KG1 (cell line): Measurements from ENCODE around the gene PIK3C2B.
A peak's percentile ranks its signal among the peaks of the same experiment; 100 is the strongest.
"Not testable (repeated sequence)": the region's sequence is repeated elsewhere in the genome, so short reads cannot be mapped to it uniquely, and the experiment has no call there.

Experiments
- DNase-seq: peaks from one replicate; lab custom pipeline; 2025; lab: John Stamatoyannopoulos, UW

Gene PIK3C2B

GRCh38 chr1:204494281-204495077, at the start of gene PIK3C2B:
TSS of gene PIK3C2B (minus strand) at chr1:204494805. CDS start at chr1:204469802, 25,003 bp downstream.
- DNase-seq, result peak; percentile 79

GRCh38 chr1:204544321-204544720, 49.7 kb upstream of the PIK3C2B start:
- no peak for DNase-seq

GRCh38 chr1:204541626-204542025, 47.0 kb upstream of the PIK3C2B start:
- DNase-seq, result no peak

- DNase-seq, result no peak
Observed at GRCh38 chr1:204532832-204533231, 38.2 kb upstream of the PIK3C2B start.

- DNase-seq, result no peak
Observed at GRCh38 chr1:204530932-204531331, 36.3 kb upstream of the PIK3C2B start.

GRCh38 chr1:204529371-204529895, 34.8 kb upstream of the PIK3C2B start:
- DNase-seq, result no peak

- no peak for DNase-seq
Observed at GRCh38 chr1:204528677-204529076, 34.1 kb upstream of the PIK3C2B start.

- DNase-seq, result no peak
Observed at GRCh38 chr1:204528241-204528640, 33.6 kb upstream of the PIK3C2B start.

GRCh38 chr1:204524986-204525385, 30.4 kb upstream of the PIK3C2B start:
- no peak for DNase-seq

GRCh38 chr1:204523605-204524215, 29.1 kb upstream of the PIK3C2B start:
- no peak for DNase-seq

GRCh38 chr1:204521941-204522521, 27.4 kb upstream of the PIK3C2B start:
- not testable (repeated sequence) for DNase-seq

- peak; percentile 11 for DNase-seq
Observed at GRCh38 chr1:204520834-204521709, 26.5 kb upstream of the PIK3C2B start.

- DNase-seq, result not testable (repeated sequence)
Observed at GRCh38 chr1:204517382-204517781, 22.8 kb upstream of the PIK3C2B start.

- peak; percentile 96 for DNase-seq
Observed at GRCh38 chr1:204516180-204516879, 21.7 kb upstream of the PIK3C2B start, which contains the start of gene MDM4. TSS of gene MDM4 (plus strand) at chr1:204516406. CDS start at chr1:204525519, 9,113 bp downstream.

- DNase-seq, result no peak
Observed at GRCh38 chr1:204514828-204515227, 20.2 kb upstream of the PIK3C2B start.

GRCh38 chr1:204513117-204513716, 18.6 kb upstream of the PIK3C2B start:
- DNase-seq, result peak; percentile 82

- no peak for DNase-seq
Observed at GRCh38 chr1:204511366-204511765, 16.8 kb upstream of the PIK3C2B start.

GRCh38 chr1:204509186-204509635, 14.6 kb upstream of the PIK3C2B start:
- no peak for DNase-seq

GRCh38 chr1:204507317-204508105, 12.9 kb upstream of the PIK3C2B start:
- no peak for DNase-seq

- peak; percentile 97 for DNase-seq
Observed at GRCh38 chr1:204506969-204507316, 12.3 kb upstream of the PIK3C2B start.
